Measurements from ENCODE around the gene DZIP1. TPM values are rescaled to one million over a fixed set of nuclear protein-coding genes. Genes with fewer than 3 reads are reported as not detected.
A peak's percentile ranks its signal among the peaks of the same experiment; 100 is the strongest.

Gene DZIP1
- total and polyA plus RNA-seq, 2 of the 13 experiments (the other 11 are each of a cell fraction or from before 2014, with no cell fraction given): 11.0 to 36.7 TPM

DNA sequence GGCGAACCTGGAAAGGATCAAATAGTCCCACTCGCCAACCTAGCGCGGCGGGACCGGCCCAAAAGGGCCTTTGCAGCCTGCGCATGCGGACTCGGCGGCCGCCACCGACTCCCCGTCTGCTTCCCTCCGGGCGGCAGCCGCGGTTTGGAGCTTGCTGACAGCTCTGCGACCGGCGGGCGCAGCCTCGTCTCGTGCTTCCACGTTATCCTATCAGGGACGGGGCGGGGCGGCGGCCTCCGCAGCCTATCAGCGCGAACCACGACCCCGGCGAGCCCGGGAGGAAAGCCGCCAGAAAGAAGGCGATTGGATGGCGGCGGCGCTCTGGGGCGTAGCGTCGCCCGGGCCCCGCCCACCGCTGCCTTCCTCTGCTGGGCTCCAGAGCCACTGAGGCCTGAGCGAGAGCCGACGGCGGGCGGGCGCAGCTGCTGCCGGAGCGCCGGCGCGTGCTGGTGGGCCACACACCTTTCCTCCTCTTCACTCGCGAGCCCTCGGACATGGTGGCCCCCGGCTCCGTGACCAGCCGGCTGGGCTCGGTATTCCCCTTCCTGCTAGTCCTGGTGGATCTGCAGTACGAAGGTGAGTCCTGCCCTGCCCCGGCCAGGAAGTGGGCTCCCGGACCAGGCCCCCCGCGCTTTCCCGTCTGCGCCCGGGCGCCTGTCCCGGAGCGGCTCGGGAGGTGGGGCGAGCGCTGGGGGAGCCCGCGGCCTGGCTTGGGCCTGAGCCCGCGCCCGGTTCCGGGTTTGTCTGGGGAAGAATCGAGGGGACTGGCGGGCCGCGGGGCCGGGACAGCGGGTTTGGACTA lies 32.5 kb upstream of the DZIP1 start, which contains the start of gene DNAJC3 (continued):
- TF ChIP-seq, protein P1, sequence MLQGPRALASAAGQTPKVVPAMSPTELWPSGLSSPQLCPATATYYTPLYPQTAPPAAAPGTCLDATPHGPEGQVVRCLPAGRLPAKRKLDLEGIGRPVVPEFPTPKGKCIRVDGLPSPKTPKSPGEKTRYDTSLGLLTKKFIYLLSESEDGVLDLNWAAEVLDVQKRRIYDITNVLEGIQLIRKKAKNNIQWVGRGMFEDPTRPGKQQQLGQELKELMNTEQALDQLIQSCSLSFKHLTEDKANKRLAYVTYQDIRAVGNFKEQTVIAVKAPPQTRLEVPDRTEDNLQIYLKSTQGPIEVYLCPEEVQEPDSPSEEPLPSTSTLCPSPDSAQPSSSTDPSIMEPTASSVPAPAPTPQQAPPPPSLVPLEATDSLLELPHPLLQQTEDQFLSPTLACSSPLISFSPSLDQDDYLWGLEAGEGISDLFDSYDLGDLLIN (CRISPR knock-in tag; IDR thresholded peaks at IDR 0.05; ENCODE audit: borderline replicate concordance): no peak
- TF ChIP-seq RFX5 (IDR thresholded peaks at IDR 0.05; ENCODE audit: low read depth, low read length) (peak; percentile 28; the same call in 1 of the 2 replicates), FOXK2 (IDR thresholded peaks at IDR 0.05) (no peak), PHF5A (CRISPR knock-in tag; IDR thresholded peaks at IDR 0.05; ENCODE audit: low read depth, unreplicated experiment) (no peak), ZNF850 (CRISPR knock-in tag; conservative IDR thresholded peaks at IDR 0.05) (no peak), ZBTB1 (CRISPR knock-in tag; IDR thresholded peaks at IDR 0.05; ENCODE audit: borderline replicate concordance) (no peak), ATM (IDR thresholded peaks at IDR 0.05; ENCODE audit: borderline replicate concordance) (no peak), ZFAT (CRISPR knock-in tag; conservative IDR thresholded peaks at IDR 0.05) (0 out of 2 replicates have a peak, but pooled peaks have one; percentile 31), ZNF138 (CRISPR knock-in tag; IDR thresholded peaks at IDR 0.05; ENCODE audit: low read depth) (peak; percentile 30), GFI1 (CRISPR knock-in tag; IDR thresholded peaks at IDR 0.05; ENCODE audit: borderline replicate concordance) (peak; percentile 66; the same call in 1 of the 2 replicates), ZNF746 (CRISPR knock-in tag; IDR thresholded peaks at IDR 0.05) (no peak)
- TF ChIP-seq, protein P2, sequence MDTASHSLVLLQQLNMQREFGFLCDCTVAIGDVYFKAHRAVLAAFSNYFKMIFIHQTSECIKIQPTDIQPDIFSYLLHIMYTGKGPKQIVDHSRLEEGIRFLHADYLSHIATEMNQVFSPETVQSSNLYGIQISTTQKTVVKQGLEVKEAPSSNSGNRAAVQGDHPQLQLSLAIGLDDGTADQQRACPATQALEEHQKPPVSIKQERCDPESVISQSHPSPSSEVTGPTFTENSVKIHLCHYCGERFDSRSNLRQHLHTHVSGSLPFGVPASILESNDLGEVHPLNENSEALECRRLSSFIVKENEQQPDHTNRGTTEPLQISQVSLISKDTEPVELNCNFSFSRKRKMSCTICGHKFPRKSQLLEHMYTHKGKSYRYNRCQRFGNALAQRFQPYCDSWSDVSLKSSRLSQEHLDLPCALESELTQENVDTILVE (CRISPR knock-in tag; IDR thresholded peaks at IDR 0.05): no peak; the same call in 1 of the 2 replicates
- TF ChIP-seq, protein P3, sequence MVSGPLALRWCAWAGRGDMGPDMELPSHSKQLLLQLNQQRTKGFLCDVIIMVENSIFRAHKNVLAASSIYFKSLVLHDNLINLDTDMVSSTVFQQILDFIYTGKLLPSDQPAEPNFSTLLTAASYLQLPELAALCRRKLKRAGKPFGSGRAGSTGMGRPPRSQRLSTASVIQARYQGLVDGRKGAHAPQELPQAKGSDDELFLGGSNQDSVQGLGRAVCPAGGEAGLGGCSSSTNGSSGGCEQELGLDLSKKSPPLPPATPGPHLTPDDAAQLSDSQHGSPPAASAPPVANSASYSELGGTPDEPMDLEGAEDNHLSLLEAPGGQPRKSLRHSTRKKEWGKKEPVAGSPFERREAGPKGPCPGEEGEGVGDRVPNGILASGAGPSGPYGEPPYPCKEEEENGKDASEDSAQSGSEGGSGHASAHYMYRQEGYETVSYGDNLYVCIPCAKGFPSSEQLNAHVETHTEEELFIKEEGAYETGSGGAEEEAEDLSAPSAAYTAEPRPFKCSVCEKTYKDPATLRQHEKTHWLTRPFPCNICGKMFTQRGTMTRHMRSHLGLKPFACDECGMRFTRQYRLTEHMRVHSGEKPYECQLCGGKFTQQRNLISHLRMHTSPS (CRISPR knock-in tag; IDR thresholded peaks at IDR 0.05; ENCODE audit: low read depth): no peak
- TF ChIP-seq, protein P4, sequence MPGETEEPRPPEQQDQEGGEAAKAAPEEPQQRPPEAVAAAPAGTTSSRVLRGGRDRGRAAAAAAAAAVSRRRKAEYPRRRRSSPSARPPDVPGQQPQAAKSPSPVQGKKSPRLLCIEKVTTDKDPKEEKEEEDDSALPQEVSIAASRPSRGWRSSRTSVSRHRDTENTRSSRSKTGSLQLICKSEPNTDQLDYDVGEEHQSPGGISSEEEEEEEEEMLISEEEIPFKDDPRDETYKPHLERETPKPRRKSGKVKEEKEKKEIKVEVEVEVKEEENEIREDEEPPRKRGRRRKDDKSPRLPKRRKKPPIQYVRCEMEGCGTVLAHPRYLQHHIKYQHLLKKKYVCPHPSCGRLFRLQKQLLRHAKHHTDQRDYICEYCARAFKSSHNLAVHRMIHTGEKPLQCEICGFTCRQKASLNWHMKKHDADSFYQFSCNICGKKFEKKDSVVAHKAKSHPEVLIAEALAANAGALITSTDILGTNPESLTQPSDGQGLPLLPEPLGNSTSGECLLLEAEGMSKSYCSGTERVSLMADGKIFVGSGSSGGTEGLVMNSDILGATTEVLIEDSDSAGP (CRISPR knock-in tag; IDR thresholded peaks at IDR 0.05; ENCODE audit: borderline replicate concordance): peak; percentile 83; the same call in 1 of the 2 replicates
- TF ChIP-seq, protein P5, sequence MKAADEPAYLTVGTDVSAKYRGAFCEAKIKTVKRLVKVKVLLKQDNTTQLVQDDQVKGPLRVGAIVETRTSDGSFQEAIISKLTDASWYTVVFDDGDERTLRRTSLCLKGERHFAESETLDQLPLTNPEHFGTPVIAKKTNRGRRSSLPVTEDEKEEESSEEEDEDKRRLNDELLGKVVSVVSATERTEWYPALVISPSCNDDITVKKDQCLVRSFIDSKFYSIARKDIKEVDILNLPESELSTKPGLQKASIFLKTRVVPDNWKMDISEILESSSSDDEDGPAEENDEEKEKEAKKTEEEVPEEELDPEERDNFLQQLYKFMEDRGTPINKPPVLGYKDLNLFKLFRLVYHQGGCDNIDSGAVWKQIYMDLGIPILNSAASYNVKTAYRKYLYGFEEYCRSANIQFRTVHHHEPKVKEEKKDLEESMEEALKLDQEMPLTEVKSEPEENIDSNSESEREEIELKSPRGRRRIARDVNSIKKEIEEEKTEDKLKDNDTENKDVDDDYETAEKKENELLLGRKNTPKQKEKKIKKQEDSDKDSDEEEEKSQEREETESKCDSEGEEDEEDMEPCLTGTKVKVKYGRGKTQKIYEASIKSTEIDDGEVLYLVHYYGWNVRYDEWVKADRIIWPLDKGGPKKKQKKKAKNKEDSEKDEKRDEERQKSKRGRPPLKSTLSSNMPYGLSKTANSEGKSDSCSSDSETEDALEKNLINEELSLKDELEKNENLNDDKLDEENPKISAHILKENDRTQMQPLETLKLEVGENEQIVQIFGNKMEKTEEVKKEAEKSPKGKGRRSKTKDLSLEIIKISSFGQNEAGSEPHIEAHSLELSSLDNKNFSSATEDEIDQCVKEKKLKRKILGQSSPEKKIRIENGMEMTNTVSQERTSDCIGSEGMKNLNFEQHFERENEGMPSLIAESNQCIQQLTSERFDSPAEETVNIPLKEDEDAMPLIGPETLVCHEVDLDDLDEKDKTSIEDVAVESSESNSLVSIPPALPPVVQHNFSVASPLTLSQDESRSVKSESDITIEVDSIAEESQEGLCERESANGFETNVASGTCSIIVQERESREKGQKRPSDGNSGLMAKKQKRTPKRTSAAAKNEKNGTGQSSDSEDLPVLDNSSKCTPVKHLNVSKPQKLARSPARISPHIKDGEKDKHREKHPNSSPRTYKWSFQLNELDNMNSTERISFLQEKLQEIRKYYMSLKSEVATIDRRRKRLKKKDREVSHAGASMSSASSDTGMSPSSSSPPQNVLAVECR (CRISPR knock-in tag; IDR thresholded peaks at IDR 0.05; ENCODE audit: borderline replicate concordance): peak; percentile 92

Data from HepG2 (cell line).